ENCODE data around the gene STK31. TPM values are rescaled to one million over a fixed set of nuclear protein-coding genes. Genes with fewer than 3 reads are reported as not detected.

Gene STK31
- total and polyA plus RNA-seq, 10 of the 15 experiments (the other 5 are each of a cell fraction or from before 2014, with no cell fraction given) = 0.08 to 0.49 (median 0.17) TPM; not detected in 1

DNA sequence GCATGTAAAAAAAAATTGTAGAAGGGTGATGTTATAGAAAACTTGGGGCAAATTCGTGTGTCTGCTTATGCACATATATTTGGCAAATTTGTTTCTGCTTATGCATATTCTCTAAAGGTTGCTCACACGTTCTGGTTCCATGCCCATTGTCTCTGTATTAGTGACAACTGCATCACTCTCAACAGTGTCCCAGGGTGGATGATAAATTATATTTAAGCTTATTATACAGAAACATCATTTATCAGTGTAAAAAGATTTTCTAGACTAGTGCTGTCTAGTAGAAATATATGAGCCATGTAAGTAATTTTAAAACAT lies 4.1 kb downstream of the STK31 start:
- H3K27ac ChIP-seq (ENCODE audit: control insufficient read depth, insufficient read depth) = no peak overlapping the region
- in situ Hi-C loops (cut with MboI) = no loop called here

More for the DNA sequence above, 4.1 kb downstream of the STK31 start:
- no peak overlapping the region for H3K4me2 ChIP-seq (ENCODE audit: control insufficient read depth, insufficient read depth)
- no peaks in the 10 kb centered on the region for H3K9me3 ChIP-seq (replicated peaks; ENCODE audit: control insufficient read depth, insufficient read depth, low read length)
- H3K36me3 ChIP-seq (ENCODE audit: control insufficient read depth in 2 of 2, insufficient read depth in 2 of 2, low read length in 1 of 2) = no peaks in the 10 kb centered on the region
- no TSS peak for BruUV-seq (replicated peaks)
- FAIRE-seq = no peak
- H3K4me3 ChIP-seq = no peak overlapping the region
- POLR2A ChIA-PET = no interaction called here
- CTCF ChIA-PET = interaction anchor here (0.6 to 13.5 kb wide), 12 partner anchors 17 to 667 kb away, joined by 3 to 264 read pairs (median 6); no protein-coding TSS in a partner anchor
- RAD21 ChIA-PET (ENCODE audit: unreplicated experiment) = interaction anchor here (0.6 to 7.4 kb wide), 5 partner anchors 12 to 441 kb away, joined by 4 to 129 read pairs (median 9); no protein-coding TSS in a partner anchor
- no peak for ATAC-seq
- no peaks in the 10 kb centered on the region for H3K4me1 ChIP-seq (ENCODE audit: control insufficient read depth, insufficient read depth, low read length)
- H3K9ac ChIP-seq (ENCODE audit: control insufficient read depth, insufficient read depth, low read length) = no peak overlapping the region
- H3K79me2 ChIP-seq (ENCODE audit: control insufficient read depth, insufficient read depth, low read length) = no peaks in the 10 kb centered on the region
- no peaks in the 10 kb centered on the region for H4K20me1 ChIP-seq (ENCODE audit: control insufficient read depth, insufficient read depth)
- intact Hi-C loops (cut with micrococcal nuclease; ENCODE audit: unreplicated experiment) = loop anchor here (5.0 kb wide), 1 partner anchor 442 kb away; no protein-coding TSS in a partner anchor
- TF ChIP-seq ESRRA (IDR thresholded peaks at IDR 0.05; ENCODE audit: low read length) (no peak), KDM1A (IDR thresholded peaks at IDR 0.05; ENCODE audit: borderline replicate concordance) (no peak), POU2F2 (IDR thresholded peaks at IDR 0.05; ENCODE audit: borderline replicate concordance, low read depth, low read length) (no peak), NFIC (IDR thresholded peaks at IDR 0.05; ENCODE audit: low read depth, low read length) (no peak), ZSCAN29 (IDR thresholded peaks at IDR 0.05) (no peak), YY1 (IDR thresholded peaks at IDR 0.05; ENCODE audit: low read depth, low read length) (no peak), NRF1 (conservative IDR thresholded peaks at IDR 0.05; ENCODE audit: low read depth, low read length) (no peak), HDGF (IDR thresholded peaks at IDR 0.05) (no peak), IKZF2 (IDR thresholded peaks at IDR 0.05) (no peak), EP300 (IDR thresholded peaks at IDR 0.05; ENCODE audit: borderline replicate concordance in 1 of 2, control insufficient read depth in 1 of 2, low read depth in 2 of 2, low read length in 2 of 2) (no peak)
- TF ChIP-seq, protein P1, sequence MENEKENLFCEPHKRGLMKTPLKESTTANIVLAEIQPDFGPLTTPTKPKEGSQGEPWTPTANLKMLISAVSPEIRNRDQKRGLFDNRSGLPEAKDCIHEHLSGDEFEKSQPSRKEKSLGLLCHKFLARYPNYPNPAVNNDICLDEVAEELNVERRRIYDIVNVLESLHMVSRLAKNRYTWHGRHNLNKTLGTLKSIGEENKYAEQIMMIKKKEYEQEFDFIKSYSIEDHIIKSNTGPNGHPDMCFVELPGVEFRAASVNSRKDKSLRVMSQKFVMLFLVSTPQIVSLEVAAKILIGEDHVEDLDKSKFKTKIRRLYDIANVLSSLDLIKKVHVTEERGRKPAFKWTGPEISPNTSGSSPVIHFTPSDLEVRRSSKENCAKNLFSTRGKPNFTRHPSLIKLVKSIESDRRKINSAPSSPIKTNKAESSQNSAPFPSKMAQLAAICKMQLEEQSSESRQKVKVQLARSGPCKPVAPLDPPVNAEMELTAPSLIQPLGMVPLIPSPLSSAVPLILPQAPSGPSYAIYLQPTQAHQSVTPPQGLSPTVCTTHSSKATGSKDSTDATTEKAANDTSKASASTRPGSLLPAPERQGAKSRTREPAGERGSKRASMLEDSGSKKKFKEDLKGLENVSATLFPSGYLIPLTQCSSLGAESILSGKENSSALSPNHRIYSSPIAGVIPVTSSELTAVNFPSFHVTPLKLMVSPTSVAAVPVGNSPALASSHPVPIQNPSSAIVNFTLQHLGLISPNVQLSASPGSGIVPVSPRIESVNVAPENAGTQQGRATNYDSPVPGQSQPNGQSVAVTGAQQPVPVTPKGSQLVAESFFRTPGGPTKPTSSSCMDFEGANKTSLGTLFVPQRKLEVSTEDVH (IDR thresholded peaks at IDR 0.05; ENCODE audit: low read depth, partially characterized antibody) = no peak
- H2AFZ ChIP-seq (ENCODE audit: control insufficient read depth, low read depth, low read length) = no peak overlapping the region
- WGBS (ENCODE audit: insufficient coverage, insufficient replicate concordance, low lambda C conversion rate, missing lambda C conversion rate) = 13% methylated on average over 2 of the region's 2 CpGs
- no peaks in the 10 kb centered on the region for H3K27me3 ChIP-seq (replicated peaks in 1 of 2; ENCODE audit: control insufficient read depth in 2 of 2, insufficient read depth in 2 of 2, low read length in 1 of 2)
- SMC1A ChIA-PET (ENCODE audit: uncharacterized antibody, unreplicated experiment) = interaction anchor here (1.1 to 8.1 kb wide), 9 partner anchors 10 to 576 kb away, joined by 3 to 170 read pairs (median 5); no protein-coding TSS in a partner anchor
- DNase-seq (ENCODE audit: low read depth, low spot score) = no peak

Measured in GM12878 (cell line).